ES-I3 (cell line): ENCODE measurements around the gene ROBO1.
"Not testable (repeated sequence)": the region's sequence is repeated elsewhere in the genome, so short reads cannot be mapped to it uniquely, and the experiment has no call there.

ENCODE experiments used
- H3K36me3 ChIP-seq: 2 replicates; pipeline ENCODE4 v1.6.1; 2013; ENCODE audit warnings: mild to moderate bottlenecking, low read length, control low read depth, moderate library complexity; ENCODE audit not compliant: insufficient read depth
- H3K4me1 ChIP-seq: 2 replicates; pipeline ENCODE4 v1.6.1; 2013; ENCODE audit warnings: mild to moderate bottlenecking, control low read depth, low read length; ENCODE audit not compliant: insufficient read depth
- H3K9ac ChIP-seq: 2 replicates; pipeline ENCODE4 v1.6.1; 2013; ENCODE audit warnings: low read depth, mild to moderate bottlenecking, low read length, moderate library complexity
- H3K9me3 ChIP-seq: 2 replicates; pipeline ENCODE4 v1.6.1; 2013; ENCODE audit warnings: mild to moderate bottlenecking, low read length, moderate library complexity; ENCODE audit not compliant: control insufficient read depth, insufficient read depth

Gene ROBO1

GRCh38 chr3:78741066-78741645 lies 1026.6 kb downstream of the ROBO1 start:
- Histone ChIP-seq H3K9ac (no peak overlapping the region), H3K36me3 (no peaks in the 10 kb centered on the region), H3K4me1 (0 out of 2 replicates have a peak, but pooled peaks cover 3% of the 10 kb centered on the region), H3K9me3 (no peaks in the 10 kb centered on the region)

- Histone ChIP-seq H3K36me3 (no peaks in the 10 kb centered on the region), H3K4me1 (peaks cover 6% of the 10 kb centered on the region; the same call in 1 of the 2 replicates), H3K9me3 (no peaks in the 10 kb centered on the region), H3K9ac (no peak overlapping the region)
Observed at GRCh38 chr3:78738833-78739232, 1029.0 kb downstream of the ROBO1 start.

- Histone ChIP-seq H3K9me3 (no peaks in the 10 kb centered on the region), H3K9ac (no peak overlapping the region), H3K36me3 (no peaks in the 10 kb centered on the region), H3K4me1 (peaks cover 8% of the 10 kb centered on the region; the same call in 1 of the 2 replicates)
Observed at GRCh38 chr3:78737988-78738387, 1029.8 kb downstream of the ROBO1 start.

GRCh38 chr3:78736863-78737262 lies 1030.9 kb downstream of the ROBO1 start:
- no peak overlapping the region for H3K9ac ChIP-seq
- H3K4me1 ChIP-seq = peaks cover 13% of the 10 kb centered on the region; the same call in 1 of the 2 replicates
- no peaks in the 10 kb centered on the region for H3K9me3 ChIP-seq
- H3K36me3 ChIP-seq = no peaks in the 10 kb centered on the region

GRCh38 chr3:78734048-78734637 lies 1033.7 kb downstream of the ROBO1 start:
- no peaks in the 10 kb centered on the region for H3K9me3 ChIP-seq
- H3K36me3 ChIP-seq = no peaks in the 10 kb centered on the region
- H3K9ac ChIP-seq = no peak overlapping the region
- peaks cover 13% of the 10 kb centered on the region; the same call in 1 of the 2 replicates for H3K4me1 ChIP-seq

GRCh38 chr3:78732893-78733292 lies 1034.9 kb downstream of the ROBO1 start:
- Histone ChIP-seq H3K36me3 (no peaks in the 10 kb centered on the region), H3K9me3 (no peaks in the 10 kb centered on the region), H3K4me1 (peaks cover 15% of the 10 kb centered on the region; the same call in 1 of the 2 replicates), H3K9ac (no peak overlapping the region)

GRCh38 chr3:78732471-78732870 lies 1035.3 kb downstream of the ROBO1 start:
- Histone ChIP-seq H3K36me3 (no peaks in the 10 kb centered on the region), H3K9me3 (no peaks in the 10 kb centered on the region), H3K9ac (no peak overlapping the region), H3K4me1 (peaks cover 14% of the 10 kb centered on the region; the same call in 1 of the 2 replicates)

- H3K4me1 ChIP-seq = peaks cover 28% of the 10 kb centered on the region
- no peaks in the 10 kb centered on the region for H3K36me3 ChIP-seq
- no peak overlapping the region for H3K9ac ChIP-seq
- no peaks in the 10 kb centered on the region for H3K9me3 ChIP-seq
Observed at GRCh38 chr3:78729946-78730345, 1037.9 kb downstream of the ROBO1 start.

- no peaks in the 10 kb centered on the region for H3K9me3 ChIP-seq
- no peaks in the 10 kb centered on the region for H3K36me3 ChIP-seq
- no peak overlapping the region for H3K9ac ChIP-seq
- H3K4me1 ChIP-seq = peaks cover 28% of the 10 kb centered on the region
Observed at GRCh38 chr3:78728406-78729145, 1039.2 kb downstream of the ROBO1 start.

GRCh38 chr3:78726545-78726944 lies 1041.3 kb downstream of the ROBO1 start:
- no peak overlapping the region for H3K9ac ChIP-seq
- H3K4me1 ChIP-seq = peaks cover 22% of the 10 kb centered on the region
- no peaks in the 10 kb centered on the region for H3K9me3 ChIP-seq
- no peaks in the 10 kb centered on the region for H3K36me3 ChIP-seq

GRCh38 chr3:78725703-78726246 lies 1042.0 kb downstream of the ROBO1 start:
- no peak overlapping the region for H3K9ac ChIP-seq
- peaks cover 22% of the 10 kb centered on the region for H3K4me1 ChIP-seq
- H3K36me3 ChIP-seq = no peaks in the 10 kb centered on the region
- H3K9me3 ChIP-seq = no peaks in the 10 kb centered on the region

GRCh38 chr3:78724859-78725258 lies 1042.9 kb downstream of the ROBO1 start:
- peaks cover 22% of the 10 kb centered on the region for H3K4me1 ChIP-seq
- H3K36me3 ChIP-seq = no peaks in the 10 kb centered on the region
- no peaks in the 10 kb centered on the region for H3K9me3 ChIP-seq
- no peak overlapping the region for H3K9ac ChIP-seq

- not testable (repeated sequence) for H3K9me3 ChIP-seq, H3K9ac ChIP-seq, H3K36me3 ChIP-seq
- H3K4me1 ChIP-seq = peaks cover 22% of the 10 kb centered on the region
Observed at GRCh38 chr3:78724364-78724763, 1043.4 kb downstream of the ROBO1 start.

GRCh38 chr3:78721771-78722543 lies 1045.8 kb downstream of the ROBO1 start:
- peaks cover 18% of the 10 kb centered on the region; the same call in 1 of the 2 replicates for H3K4me1 ChIP-seq
- no peak overlapping the region for H3K9ac ChIP-seq
- H3K36me3 ChIP-seq = no peaks in the 10 kb centered on the region
- no peaks in the 10 kb centered on the region for H3K9me3 ChIP-seq
